GM23248 (cell line): ENCODE measurements around the gene RXFP4. TPM values are rescaled to one million over a fixed set of nuclear protein-coding genes. Genes with fewer than 3 reads are reported as not detected.

ENCODE experiments used
- DNase-seq: peaks from one replicate; pipeline ENCODE4 v3.0.0-alpha.2; 2015
- H2AFZ ChIP-seq: fragments of 200-600 bp; sonication (generic); 2 replicates; pipeline ENCODE4 v1.6.1; 2016; ENCODE audit warnings: antibody characterized with exemption
- H3F3A ChIP-seq: fragments of 200-600 bp; sonication (generic); 2 replicates; pipeline ENCODE4 v1.6.1; 2016; ENCODE audit warnings: mild to moderate bottlenecking, antibody characterized with exemption, mixed run types; ENCODE audit not compliant: insufficient read depth
- H3K27ac ChIP-seq: fragments of 200-600 bp; sonication (generic); 2 replicates; pipeline ENCODE4 v1.5.1; 2016; ENCODE audit warnings: mild to moderate bottlenecking
- H3K27me3 ChIP-seq: fragments of 200-600 bp; sonication (generic); replicated peaks from 2 replicates; pipeline ENCODE4 v1.6.1; 2016; ENCODE audit warnings: mild to moderate bottlenecking; ENCODE audit not compliant: insufficient read depth
- H3K36me3 ChIP-seq: fragments of 200-600 bp; sonication (generic); 2 replicates; pipeline ENCODE4 v1.6.1; 2016; ENCODE audit warnings: low read depth, mild to moderate bottlenecking
- H3K4me1 ChIP-seq: fragments of 200-600 bp; sonication (generic); 2 replicates; pipeline ENCODE4 v1.6.1; 2016; ENCODE audit warnings: mild to moderate bottlenecking; ENCODE audit not compliant: insufficient read depth
- H3K4me2 ChIP-seq: fragments of 200-600 bp; sonication (generic); one replicate; pipeline ENCODE4 v1.6.1; 2016; ENCODE audit warnings: mild to moderate bottlenecking; ENCODE audit not compliant: unreplicated experiment
- H3K4me3 ChIP-seq: fragments of 200-600 bp; sonication (generic); 2 replicates; pipeline ENCODE4 v1.5.1; 2016; ENCODE audit warnings: mild to moderate bottlenecking
- H3K79me2 ChIP-seq: fragments of 200-600 bp; sonication (generic); 2 replicates; pipeline ENCODE4 v1.6.1; 2016; ENCODE audit warnings: mild to moderate bottlenecking; ENCODE audit not compliant: insufficient read depth
- H3K9ac ChIP-seq: fragments of 200-600 bp; sonication (generic); 2 replicates; pipeline ENCODE4 v1.6.1; 2016; ENCODE audit warnings: mild to moderate bottlenecking
- H3K9me2 ChIP-seq: fragments of 200-600 bp; sonication (generic); 2 replicates; pipeline ENCODE4 v1.6.1; 2016; ENCODE audit warnings: mixed run types, mild to moderate bottlenecking, moderate library complexity; ENCODE audit not compliant: insufficient read depth
- H3K9me3 ChIP-seq: fragments of 200-600 bp; sonication (generic); one replicate; pipeline ENCODE4 v1.6.1; 2017; ENCODE audit warnings: low read depth
- H4K20me1 ChIP-seq: fragments of 200-600 bp; sonication (generic); 2 replicates; pipeline ENCODE4 v1.6.0; 2016; ENCODE audit not compliant: insufficient read depth
- EZH2 ChIP-seq: fragments of 200-600 bp; sonication (generic); IDR thresholded peaks from 2 replicates; pipeline ENCODE4 v1.6.1; 2018; ENCODE audit warnings: antibody characterized with exemption, mild to moderate bottlenecking; ENCODE audit not compliant: insufficient read depth, poor library complexity, severe bottlenecking
- EZH2phosphoT487 ChIP-seq: fragments of 200-600 bp; sonication (generic); IDR thresholded peaks from 2 replicates; pipeline ENCODE4 v1.6.1; 2018; ENCODE audit warnings: antibody characterized with exemption, moderate library complexity, mild to moderate bottlenecking, low read depth; ENCODE audit not compliant: insufficient read depth
- WGBS, 2 experiments: methylation state at CpG; one replicate each; pipeline ENCODE4 v1.1.6; 2015 to 2017; ENCODE audit warnings: low lambda C conversion rate in 2 of 2, low coverage in 1 of 2; ENCODE audit errors: missing lambda C conversion rate in 2 of 2; 5-methylcytosine and 5-hydroxymethylcytosine counted together
- in situ Hi-C: fragments of 300-500 bp; cut with MboI; formaldehyde crosslinking; loops from 2 replicates; pipeline ENCODE4 v1.15.0; 2020
- polyA plus RNA-seq: library from polyadenylated mRNA; unstranded; fragments of >200 nt; fragmentation: Nextera tagmentation; extraction: Ambion mirVana; gene quantifications from 2 replicates; pipeline ENCODE4 v1.2.1, GENCODE V29; 2016
- total RNA-seq: library from RNA; depleted of rRNA; stranded (reverse); fragments of >200 nt; shearing (Covaris generic); gene quantifications from 2 replicates; pipeline ENCODE4 v1.2.3, GENCODE V29; 2014

Gene RXFP4
- total and polyA plus RNA-seq, 2 experiments from 2014 or later, result 0.39 TPM; not detected in 1

DNA sequence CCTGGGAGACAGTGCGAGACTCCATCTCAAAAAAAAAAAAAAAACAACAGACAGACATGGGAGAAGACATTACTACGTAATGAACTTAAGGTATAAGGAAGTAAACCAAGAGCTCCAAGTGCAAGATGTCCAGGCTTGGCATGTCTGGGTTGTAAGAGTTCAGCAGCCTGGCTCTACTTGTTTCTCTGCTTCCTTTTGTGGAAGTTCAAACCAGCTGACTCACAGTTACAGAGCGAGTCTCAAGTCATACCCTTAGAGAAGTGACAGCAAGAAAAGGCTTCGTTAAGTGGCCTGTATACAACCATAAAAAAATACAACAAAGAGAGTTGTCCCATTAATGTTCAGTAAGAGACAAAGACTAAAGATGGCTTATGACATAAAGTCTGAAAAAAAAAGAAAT, 31.5 kb upstream of the RXFP4 start:
- Histone ChIP-seq H3K4me1 (peaks cover 17% of the 10 kb centered on the region), H4K20me1 (no peaks in the 10 kb centered on the region), H3K4me3 (peak overlapping the region; percentile 92), H3K9me3 (no peaks in the 10 kb centered on the region), H3K9ac (peak overlapping the region; percentile 93), H3K4me2 (peak overlapping the region; percentile 85), H3K27ac (peak overlapping the region; percentile 86), H3K9me2 (no peaks in the 10 kb centered on the region), H3K79me2 (peaks cover 59% of the 10 kb centered on the region), H3K36me3 (peaks cover 58% of the 10 kb centered on the region), H3K27me3 (no peaks in the 10 kb centered on the region), H3F3A (peaks cover 47% of the 10 kb centered on the region), H2AFZ (no peak overlapping the region)
- DNase-seq, result peak; percentile 68
- in situ Hi-C loops, result no loop called here
- TF ChIP-seq EZH2 (no peak), EZH2phosphoT487 (no peak)
- WGBS, 2 experiments, result 73 to 75% methylated on average over 4 of the region's 4 CpGs

DNA sequence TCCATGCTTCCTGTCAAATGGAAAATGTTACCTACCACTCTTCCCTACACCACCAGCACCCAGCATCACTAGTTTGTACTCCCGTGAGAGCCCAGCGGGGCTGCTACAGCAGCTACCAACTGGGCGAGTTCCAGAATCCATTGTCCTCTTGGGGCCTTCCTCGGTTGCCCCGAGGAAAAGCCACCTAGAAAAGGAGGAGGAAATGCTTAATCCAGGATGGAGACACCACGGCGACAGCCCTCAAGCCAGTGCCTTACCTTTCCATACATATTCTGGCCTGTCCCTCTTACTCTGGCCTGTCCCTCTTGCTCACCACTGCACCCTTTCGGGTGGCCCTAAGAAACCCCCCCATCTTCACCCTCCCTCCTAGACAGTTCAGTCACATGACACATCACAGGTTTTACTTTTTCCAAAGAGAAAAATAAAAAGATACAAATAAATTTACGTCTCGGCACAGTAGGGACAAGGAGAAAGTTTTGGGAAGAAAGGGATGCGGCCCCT, 30.8 kb upstream of the RXFP4 start:
- Histone ChIP-seq H3K36me3 (peaks cover 62% of the 10 kb centered on the region), H3K9me2 (no peaks in the 10 kb centered on the region), H4K20me1 (no peaks in the 10 kb centered on the region), H3K27me3 (no peaks in the 10 kb centered on the region), H3F3A (peaks cover 53% of the 10 kb centered on the region), H3K4me3 (peak overlapping the region; percentile 92), H2AFZ (peak overlapping the region; percentile 72), H3K9me3 (no peaks in the 10 kb centered on the region), H3K79me2 (peaks cover 52% of the 10 kb centered on the region), H3K27ac (peak overlapping the region; percentile 86), H3K4me2 (peak overlapping the region; percentile 85), H3K4me1 (peaks cover 17% of the 10 kb centered on the region), H3K9ac (peak overlapping the region; percentile 93)
- DNase-seq, result peak; percentile 71
- in situ Hi-C loops, result no loop called here
- TF ChIP-seq EZH2 (no peak), EZH2phosphoT487 (no peak)
- WGBS, 2 experiments, result 1 to 2% methylated on average over 8 to 11 of the region's 11 CpGs

DNA sequence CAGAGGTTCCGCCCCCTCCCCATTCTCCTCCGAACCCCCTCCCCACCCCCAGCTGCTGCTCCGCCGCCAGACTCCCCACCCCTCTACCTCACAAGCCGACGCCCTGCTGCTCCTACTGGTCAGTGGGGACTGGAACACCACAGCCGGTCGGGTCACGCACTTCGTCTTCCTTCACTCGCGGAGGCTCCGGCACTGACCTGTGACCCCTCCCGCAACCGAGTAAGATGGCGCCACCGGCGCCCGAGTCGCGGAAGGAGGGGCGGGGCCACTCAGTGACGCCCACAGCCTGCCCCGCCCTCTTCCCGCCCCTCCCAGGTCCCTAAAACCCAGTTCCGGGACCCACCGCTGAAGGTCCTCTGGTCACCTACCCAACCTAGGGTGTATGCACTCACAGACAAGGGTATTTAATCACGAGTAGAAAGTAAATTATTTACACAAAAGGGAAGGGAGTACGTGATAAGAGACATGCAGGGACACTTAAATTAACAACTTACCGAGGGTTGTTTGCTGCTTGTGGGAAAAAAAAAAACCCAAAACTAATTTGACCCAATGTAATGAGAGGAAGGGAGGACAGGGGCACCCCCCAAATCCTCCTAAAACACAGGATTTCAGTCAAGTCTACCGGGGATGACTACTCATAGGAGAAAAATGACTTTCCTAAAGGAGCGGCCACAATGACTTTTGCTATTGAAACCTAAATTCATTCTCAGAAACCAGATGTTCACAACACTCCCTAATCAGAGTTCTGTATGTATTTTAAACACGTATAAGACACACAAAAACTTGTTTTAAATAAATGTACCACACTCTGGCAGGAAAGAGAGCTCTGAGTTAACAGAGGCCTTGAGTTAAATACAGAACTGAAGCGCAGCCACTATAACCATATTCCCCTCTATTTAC, 30.0 kb upstream of the RXFP4 start, which contains the start of gene RIT1:
TSS of gene RIT1 (minus strand) at position 194 of the 900 bp plus-strand sequence. CDS start 588 bp downstream, outside the sequence.
- Histone ChIP-seq H3K4me2 (peak within 1 kb of the TSS; percentile 85), H3K36me3 (peaks cover 63% of the 10 kb centered on the region), H3K4me3 (peak within 1 kb of the TSS; percentile 92), H3K9me2 (no peaks in the 10 kb centered on the region), H2AFZ (peak within 1 kb of the TSS; percentile 72), H3K27me3 (no peaks in the 10 kb centered on the region), H3F3A (peaks cover 61% of the 10 kb centered on the region), H3K27ac (peak within 1 kb of the TSS; percentile 86), H3K9me3 (no peaks in the 10 kb centered on the region), H4K20me1 (no peaks in the 10 kb centered on the region), H3K79me2 (peaks cover 52% of the 10 kb centered on the region), H3K9ac (peak within 1 kb of the TSS; percentile 93), H3K4me1 (peaks cover 17% of the 10 kb centered on the region)
- in situ Hi-C loops, result no loop called here
- TF ChIP-seq EZH2, result no peak
- no peak for TF ChIP-seq EZH2phosphoT487
- 7 to 14% methylated on average over 15 to 34 of the region's 34 CpGs for WGBS, 2 experiments
- DNase-seq, result peak; percentile 94

DNA sequence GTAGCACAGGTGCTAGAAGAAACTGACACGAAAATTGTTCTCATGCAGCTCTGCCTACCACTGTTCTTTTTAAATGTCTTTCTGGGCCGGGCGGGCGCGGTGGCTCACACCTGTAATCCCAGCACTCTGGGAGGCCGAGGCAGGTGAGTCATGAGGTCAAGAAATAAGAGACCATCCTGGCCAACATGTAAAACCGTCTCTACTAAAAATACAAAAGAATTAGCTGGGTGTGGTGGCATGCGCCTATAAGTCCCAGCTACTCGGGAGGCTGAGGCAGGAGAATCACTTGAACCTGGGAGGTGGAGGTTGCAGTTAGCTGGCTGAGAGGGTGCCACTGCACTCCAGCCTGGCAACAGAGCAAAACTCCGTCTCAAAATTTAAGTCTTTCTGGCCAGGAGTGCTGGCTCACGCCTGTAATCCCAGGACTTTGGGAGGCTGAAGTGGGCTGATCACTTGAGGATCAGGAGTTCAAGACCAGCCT, 29.3 kb upstream of the RXFP4 start:
- no peak for DNase-seq
- no peaks in the 10 kb centered on the region for H3K27me3 ChIP-seq
- in situ Hi-C loops, result no loop called here
- no peaks in the 10 kb centered on the region for H3K9me3 ChIP-seq
- H3K79me2 ChIP-seq, result peaks cover 51% of the 10 kb centered on the region
- peak overlapping the region; percentile 86 for H3K27ac ChIP-seq
- H3K9ac ChIP-seq, result peak overlapping the region; percentile 93
- no peaks in the 10 kb centered on the region for H4K20me1 ChIP-seq
- H3K9me2 ChIP-seq, result no peaks in the 10 kb centered on the region
- H3K36me3 ChIP-seq, result peaks cover 65% of the 10 kb centered on the region
- WGBS, 2 experiments, result 78 to 81% methylated on average over 11 of the region's 11 CpGs
- no peak overlapping the region for H2AFZ ChIP-seq
- TF ChIP-seq EZH2phosphoT487 (no peak), EZH2 (no peak)
- H3K4me3 ChIP-seq, result peak overlapping the region; percentile 92; the same call in 1 of the 2 replicates
- H3K4me2 ChIP-seq, result peak overlapping the region; percentile 85
- H3F3A ChIP-seq, result peaks cover 68% of the 10 kb centered on the region
- peaks cover 17% of the 10 kb centered on the region for H3K4me1 ChIP-seq
